HEK293 (cell line): ENCODE data around the gene CPT1C.

Source experiments
- BCL11A ChIP-seq: fragments of 450-650 bp; formaldehyde crosslinking; IDR thresholded peaks from 2 replicates; pipeline ENCODE4 v1.5.1; 2016; ENCODE audit warnings: low read depth, missing biosample characterization, missing genetic modification characterization
- GFI1B ChIP-seq: fragments of 450-650 bp; formaldehyde crosslinking; IDR thresholded peaks from 2 replicates; pipeline ENCODE4 v1.5.1; 2016; ENCODE audit warnings: missing biosample characterization, missing genetic modification characterization
- GLIS2 ChIP-seq: fragments of 450-650 bp; formaldehyde crosslinking; IDR thresholded peaks from 2 replicates; pipeline ENCODE4 v1.5.1; 2016; ENCODE audit warnings: missing biosample characterization, missing genetic modification characterization
- IKZF3 ChIP-seq: fragments of 450-650 bp; IDR thresholded peaks from 2 replicates; pipeline ENCODE4 v1.5.0; 2018; ENCODE audit warnings: missing biosample characterization, mild to moderate bottlenecking, missing genetic modification characterization, moderate library complexity
- KLF7 ChIP-seq: fragments of 450-650 bp; formaldehyde crosslinking; IDR thresholded peaks from 2 replicates; pipeline ENCODE4 v1.5.1; 2016; ENCODE audit warnings: missing biosample characterization, missing genetic modification characterization, borderline replicate concordance
- MEIS1 ChIP-seq: sonication (generic); formaldehyde crosslinking; IDR thresholded peaks from 2 replicates; pipeline ENCODE4 v1.8.1; 2022; ENCODE audit warnings: missing genetic modification reagents, mild to moderate bottlenecking, borderline replicate concordance
- MYNN ChIP-seq: fragments of 450-650 bp; formaldehyde crosslinking; IDR thresholded peaks from 2 replicates; pipeline ENCODE4 v1.5.1; 2016; ENCODE audit warnings: missing biosample characterization, missing genetic modification characterization, borderline replicate concordance
- PATZ1 ChIP-seq: fragments of 450-650 bp; formaldehyde crosslinking; IDR thresholded peaks from 2 replicates; pipeline ENCODE4 v1.5.1; 2016; ENCODE audit warnings: missing biosample characterization, missing genetic modification characterization
- PBX3 ChIP-seq: sonication (generic); formaldehyde crosslinking; IDR thresholded peaks from 2 replicates; pipeline ENCODE4 v1.8.1; 2022; ENCODE audit warnings: mild to moderate bottlenecking, moderate library complexity, missing genetic modification reagents
- RBAK ChIP-seq: fragments of 450-650 bp; formaldehyde crosslinking; IDR thresholded peaks from 2 replicates; pipeline ENCODE4 v1.5.1; 2016; ENCODE audit warnings: missing biosample characterization, missing genetic modification characterization
- ZBTB10 ChIP-seq: fragments of 450-650 bp; formaldehyde crosslinking; IDR thresholded peaks from 2 replicates; pipeline ENCODE4 v1.5.1; 2016; ENCODE audit warnings: missing biosample characterization, missing genetic modification characterization
- ZNF2 ChIP-seq: fragments of 450-650 bp; formaldehyde crosslinking; IDR thresholded peaks from 2 replicates; pipeline ENCODE4 v1.5.1; 2016; ENCODE audit warnings: missing biosample characterization, missing genetic modification characterization
- ZNF223 ChIP-seq: fragments of 450-650 bp; formaldehyde crosslinking; IDR thresholded peaks from 2 replicates; pipeline ENCODE4 v1.5.1; 2016; ENCODE audit warnings: missing biosample characterization, missing genetic modification characterization
- ZNF335 ChIP-seq: fragments of 450-650 bp; formaldehyde crosslinking; conservative IDR thresholded peaks from 2 replicates; pipeline ENCODE4 v1.5.1; 2016; ENCODE audit warnings: missing biosample characterization, missing genetic modification characterization
- ZNF354C ChIP-seq: fragments of 450-650 bp; formaldehyde crosslinking; IDR thresholded peaks from 2 replicates; pipeline ENCODE4 v1.5.1; 2016; ENCODE audit warnings: missing biosample characterization, missing genetic modification characterization, low read depth, borderline replicate concordance
- ZNF416 ChIP-seq: fragments of 450-650 bp; formaldehyde crosslinking; IDR thresholded peaks from 2 replicates; pipeline ENCODE4 v1.5.1; 2016; ENCODE audit warnings: missing biosample characterization, missing genetic modification characterization
- ZNF510 ChIP-seq: fragments of 450-650 bp; formaldehyde crosslinking; IDR thresholded peaks from 2 replicates; pipeline ENCODE4 v1.5.1; 2018; ENCODE audit warnings: mild to moderate bottlenecking, missing genetic modification characterization, missing biosample characterization; ENCODE audit not compliant: insufficient replicate concordance
- ZNF518A ChIP-seq: fragments of 450-650 bp; formaldehyde crosslinking; conservative IDR thresholded peaks from 2 replicates; pipeline ENCODE4 v1.5.1; 2016; ENCODE audit warnings: low read depth, missing biosample characterization, missing genetic modification characterization
- ZNF549 ChIP-seq: fragments of 450-650 bp; IDR thresholded peaks from 2 replicates; pipeline ENCODE4 v1.5.1; 2018; ENCODE audit warnings: missing biosample characterization, missing genetic modification characterization, mild to moderate bottlenecking, inconsistent platforms, moderate library complexity
- ZNF670 ChIP-seq: fragments of 450-650 bp; formaldehyde crosslinking; IDR thresholded peaks from 2 replicates; pipeline ENCODE4 v1.5.1; 2016; ENCODE audit warnings: missing biosample characterization, missing genetic modification characterization, low read depth
- ZNF76 ChIP-seq: fragments of 450-650 bp; formaldehyde crosslinking; IDR thresholded peaks from 2 replicates; pipeline ENCODE4; 2016; ENCODE audit warnings: low read depth, missing biosample characterization, missing genetic modification characterization, borderline replicate concordance
- ZXDB ChIP-seq: fragments of 450-650 bp; formaldehyde crosslinking; IDR thresholded peaks from 2 replicates; pipeline ENCODE4 v1.5.1; 2016; ENCODE audit warnings: missing biosample characterization, missing genetic modification characterization
- TF ChIP-seq, protein P1 (sequence below): fragments of 450-650 bp; formaldehyde crosslinking; IDR thresholded peaks from 2 replicates; pipeline ENCODE4 v1.5.1; 2016; ENCODE audit warnings: missing biosample characterization, missing genetic modification characterization
- TF ChIP-seq, protein P2 (sequence below): fragments of 450-650 bp; formaldehyde crosslinking; IDR thresholded peaks from 2 replicates; pipeline ENCODE4 v1.5.1; 2017; ENCODE audit warnings: missing biosample characterization, missing genetic modification characterization

CPT1C gene

DNA sequence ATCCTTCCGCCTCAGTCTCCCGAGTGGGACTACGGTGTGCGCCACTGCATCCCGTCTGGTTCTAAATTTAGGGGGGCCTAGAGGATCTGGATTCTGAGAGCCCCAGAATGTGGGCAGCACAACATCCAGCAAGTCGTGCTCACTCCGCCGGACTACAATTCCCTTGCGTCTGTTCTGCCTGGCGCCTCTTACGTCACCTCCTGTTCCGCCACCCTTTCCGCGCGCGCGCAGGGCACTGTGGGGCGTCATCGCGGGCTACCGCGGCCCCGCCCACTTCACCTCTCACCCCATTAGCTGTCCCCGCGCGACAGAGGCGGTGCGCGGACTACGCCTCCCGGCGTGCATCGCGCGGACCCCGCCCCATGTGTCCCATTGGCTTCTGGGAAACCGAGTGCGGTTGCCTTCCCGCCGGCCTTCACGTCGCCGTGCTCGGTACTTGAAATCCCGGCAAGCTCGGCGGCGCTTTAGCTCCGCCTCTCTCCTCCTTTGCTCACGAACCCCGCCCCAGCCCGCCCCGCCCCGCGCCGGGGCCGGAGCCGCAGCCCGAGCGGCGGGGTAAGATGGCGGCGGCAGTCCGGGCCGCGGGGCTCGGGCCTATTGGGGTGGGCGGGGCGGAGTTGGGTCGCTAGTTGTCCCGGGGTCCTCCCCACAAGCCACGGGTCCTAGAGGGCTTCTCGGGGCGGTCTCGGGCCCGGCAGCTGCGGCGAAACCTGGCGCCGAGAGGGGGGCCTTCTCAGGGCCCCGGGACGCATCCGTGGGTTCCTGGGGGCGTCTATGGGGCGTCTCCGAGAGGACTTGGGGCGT is 49.0 kb upstream of the CPT1C start, which contains the start of gene SCAF1 (continued):
- TF ChIP-seq PBX3 (CRISPR knock-in tag), result no peak
- no peak for TF ChIP-seq ZNF223
- peak; percentile 81 for TF ChIP-seq ZNF335
- no peak for TF ChIP-seq ZNF670
- TF ChIP-seq ZNF416 (tag by site-specific recombination), result no peak
- peak; percentile 44 for TF ChIP-seq ZNF518A (tag by site-specific recombination)
- no peak for TF ChIP-seq ZNF549
- TF ChIP-seq GFI1B (tag by site-specific recombination), result 0 out of 2 replicates have a peak, but pooled peaks have one; percentile 3
- no peak for TF ChIP-seq MEIS1 (CRISPR knock-in tag)
- peak; percentile 82 for TF ChIP-seq ZXDB (tag by site-specific recombination)
- peak; percentile 100 for TF ChIP-seq ZNF76
- TF ChIP-seq PATZ1 (tag by site-specific recombination), result peak; percentile 45; the same call in 1 of the 2 replicates
- TF ChIP-seq, protein P1, sequence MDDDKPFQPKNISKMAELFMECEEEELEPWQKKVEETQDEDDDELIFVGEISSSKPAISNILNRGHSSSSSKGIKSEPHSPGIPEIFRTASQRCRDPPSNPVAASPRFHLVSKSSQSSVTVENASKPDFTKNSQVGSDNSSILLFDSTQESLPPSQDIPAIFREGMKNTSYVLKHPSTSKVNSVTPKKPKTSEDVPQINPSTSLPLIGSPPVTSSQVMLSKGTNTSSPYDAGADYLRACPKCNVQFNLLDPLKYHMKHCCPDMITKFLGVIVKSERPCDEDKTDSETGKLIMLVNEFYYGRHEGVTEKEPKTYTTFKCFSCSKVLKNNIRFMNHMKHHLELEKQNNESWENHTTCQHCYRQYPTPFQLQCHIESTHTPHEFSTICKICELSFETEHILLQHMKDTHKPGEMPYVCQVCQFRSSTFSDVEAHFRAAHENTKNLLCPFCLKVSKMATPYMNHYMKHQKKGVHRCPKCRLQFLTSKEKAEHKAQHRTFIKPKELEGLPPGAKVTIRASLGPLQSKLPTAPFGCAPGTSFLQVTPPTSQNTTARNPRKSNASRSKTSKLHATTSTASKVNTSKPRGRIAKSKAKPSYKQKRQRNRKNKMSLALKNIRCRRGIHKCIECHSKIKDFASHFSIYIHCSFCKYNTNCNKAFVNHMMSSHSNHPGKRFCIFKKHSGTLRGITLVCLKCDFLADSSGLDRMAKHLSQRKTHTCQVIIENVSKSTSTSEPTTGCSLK (tag by site-specific recombination), result no peak
- no peak for TF ChIP-seq MYNN (tag by site-specific recombination)
- TF ChIP-seq GLIS2 (tag by site-specific recombination), result no peak
- TF ChIP-seq, protein P2, sequence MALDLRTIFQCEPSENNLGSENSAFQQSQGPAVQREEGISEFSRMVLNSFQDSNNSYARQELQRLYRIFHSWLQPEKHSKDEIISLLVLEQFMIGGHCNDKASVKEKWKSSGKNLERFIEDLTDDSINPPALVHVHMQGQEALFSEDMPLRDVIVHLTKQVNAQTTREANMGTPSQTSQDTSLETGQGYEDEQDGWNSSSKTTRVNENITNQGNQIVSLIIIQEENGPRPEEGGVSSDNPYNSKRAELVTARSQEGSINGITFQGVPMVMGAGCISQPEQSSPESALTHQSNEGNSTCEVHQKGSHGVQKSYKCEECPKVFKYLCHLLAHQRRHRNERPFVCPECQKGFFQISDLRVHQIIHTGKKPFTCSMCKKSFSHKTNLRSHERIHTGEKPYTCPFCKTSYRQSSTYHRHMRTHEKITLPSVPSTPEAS (tag by site-specific recombination), result no peak
- no peak for TF ChIP-seq ZNF510
- peak; percentile 93 for TF ChIP-seq ZBTB10
- TF ChIP-seq RBAK (tag by site-specific recombination), result no peak
- TF ChIP-seq IKZF3 (tag by site-specific recombination), result no peak
- TF ChIP-seq ZNF354C (tag by site-specific recombination), result no peak
- peak; percentile 99 for TF ChIP-seq KLF7 (tag by site-specific recombination)
- TF ChIP-seq ZNF2, result no peak
- 0 out of 2 replicates have a peak, but pooled peaks have one; percentile 22 for TF ChIP-seq BCL11A
